Activated T-helper 1 cell treated with anti-CD3 and anti-CD28 coated beads, Interleukin-12 subunit alpha, Interleukin-12 subunit beta, Interleukin-2, Interleukin-4 antibody, amounts not matched to agents 30 ng/mL and 10 ng/mL and 1 ng/mL, durations not matched to agents 14 hours and 24 hours and 36 hours (primary cell): ENCODE measurements around the gene NXPE3. TPM values are rescaled to one million over a fixed set of nuclear protein-coding genes. Genes with fewer than 3 reads are reported as not detected.
"Not testable (repeated sequence)": the region's sequence is repeated elsewhere in the genome, so short reads cannot be mapped to it uniquely, and the experiment has no call there.

Source experiments
- DNase-seq: peaks from one replicate; pipeline ENCODE4 v3.0.0; 2021; ENCODE audit warnings: low spot score
- H3K27ac Mint-ChIP-seq: one replicate; pipeline ENCODE4 v1.8.0; 2021; ENCODE audit warnings: mild to moderate bottlenecking, mixed read lengths
- H3K27me3 Mint-ChIP-seq: one replicate; pipeline ENCODE4 v1.8.0; 2022; ENCODE audit warnings: mild to moderate bottlenecking, moderate library complexity, mixed read lengths; ENCODE audit not compliant: insufficient read depth
- H3K36me3 Mint-ChIP-seq: one replicate; pipeline ENCODE4 v1.8.0; 2021; ENCODE audit warnings: low read depth, mixed read lengths
- H3K4me1 Mint-ChIP-seq: one replicate; pipeline ENCODE4 v1.8.0; 2021; ENCODE audit warnings: low read depth, mixed read lengths
- H3K4me3 Mint-ChIP-seq: one replicate; pipeline ENCODE4 v1.8.0; 2021; ENCODE audit warnings: mild to moderate bottlenecking, moderate library complexity, mixed read lengths
- H3K9me3 Mint-ChIP-seq: one replicate; pipeline ENCODE4 v1.8.0; 2021; ENCODE audit warnings: mixed read lengths
- intact Hi-C: fragments of 100-400 bp; cut with micrococcal nuclease; formaldehyde crosslinking; loops from one replicate; pipeline ENCODE4 v1.15.1; 2024
- total RNA-seq: library from RNA; stranded (reverse); gene quantifications from 2 replicates; pipeline ENCODE4 v1.2.3, GENCODE V29; 2022

Gene NXPE3
- total RNA-seq, 1 donor from 2014 or later: 17.6 TPM

DNA sequence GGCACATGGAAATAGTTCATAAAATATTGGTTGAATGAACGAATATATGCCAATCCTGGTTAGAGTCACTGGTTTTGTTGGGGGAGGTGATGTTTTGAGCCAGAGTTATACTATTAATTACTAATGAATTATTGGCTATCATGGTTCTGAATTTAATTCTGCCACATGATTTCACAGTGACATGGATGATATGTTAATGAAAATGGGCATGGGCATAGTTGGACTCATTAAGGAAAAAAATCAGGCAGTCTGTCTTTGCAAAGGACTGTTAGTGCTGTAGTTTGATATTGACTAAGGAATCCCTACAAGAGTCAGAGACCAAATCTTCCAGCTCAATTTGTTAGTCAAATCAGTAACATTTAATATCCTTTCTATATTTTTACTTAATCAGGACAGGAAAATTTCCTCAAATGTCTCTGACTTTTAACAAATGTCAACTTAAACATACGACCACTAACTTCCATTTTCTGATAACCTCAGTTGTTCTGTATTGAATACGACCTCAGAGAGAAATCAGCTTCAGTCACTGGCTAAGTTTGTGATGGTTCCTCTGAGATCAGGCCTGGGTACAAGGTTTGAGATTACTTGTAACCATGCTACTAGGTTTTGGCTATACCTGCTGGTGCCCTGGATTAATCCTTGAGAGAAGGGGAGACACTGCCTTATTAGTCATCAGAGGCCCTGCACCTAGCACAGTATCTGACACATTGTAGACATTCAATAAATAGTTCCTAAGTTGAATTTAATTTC lies 83.6 kb downstream of the NXPE3 start:
- intact Hi-C loops: loop anchor here (5.0 kb wide), 1 partner anchor 35 kb away; no protein-coding TSS in a partner anchor
- Mint-ChIP-seq H3K27me3 (no peaks in the 10 kb centered on the region), H3K4me3 (no peak overlapping the region), H3K4me1 (peaks cover 54% of the 10 kb centered on the region), H3K36me3 (peaks cover 46% of the 10 kb centered on the region), H3K27ac (no peak overlapping the region), H3K9me3 (no peaks in the 10 kb centered on the region)
- no peak for DNase-seq

DNA sequence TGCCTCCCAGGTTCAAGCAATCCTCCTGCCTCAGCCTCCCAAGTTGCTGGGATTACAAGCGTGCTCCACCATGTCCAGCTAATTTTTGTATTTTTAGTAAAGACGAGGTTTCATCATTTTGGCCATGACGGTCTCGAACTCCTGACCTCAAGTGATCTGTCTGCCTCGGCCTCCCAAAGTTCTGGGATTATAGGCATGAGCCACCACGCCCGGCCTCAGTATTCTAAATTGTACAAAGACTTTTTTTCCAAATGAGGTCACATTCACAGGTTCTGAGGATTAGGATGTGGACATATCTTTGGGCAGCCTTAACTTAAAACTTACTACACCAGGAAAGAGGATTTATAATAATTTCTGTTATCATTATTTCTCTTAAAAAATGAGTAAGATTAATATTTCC lies 85.9 kb downstream of the NXPE3 start:
- H3K27ac Mint-ChIP-seq, H3K27me3 Mint-ChIP-seq, DNase-seq, H3K4me3 Mint-ChIP-seq, H3K9me3 Mint-ChIP-seq: not testable (repeated sequence)
- peaks cover 24% of the 10 kb centered on the region for H3K36me3 Mint-ChIP-seq
- H3K4me1 Mint-ChIP-seq: peaks cover 33% of the 10 kb centered on the region
- intact Hi-C loops: loop anchor here (5.0 kb wide), 1 partner anchor 38 kb away; no protein-coding TSS in a partner anchor

DNA sequence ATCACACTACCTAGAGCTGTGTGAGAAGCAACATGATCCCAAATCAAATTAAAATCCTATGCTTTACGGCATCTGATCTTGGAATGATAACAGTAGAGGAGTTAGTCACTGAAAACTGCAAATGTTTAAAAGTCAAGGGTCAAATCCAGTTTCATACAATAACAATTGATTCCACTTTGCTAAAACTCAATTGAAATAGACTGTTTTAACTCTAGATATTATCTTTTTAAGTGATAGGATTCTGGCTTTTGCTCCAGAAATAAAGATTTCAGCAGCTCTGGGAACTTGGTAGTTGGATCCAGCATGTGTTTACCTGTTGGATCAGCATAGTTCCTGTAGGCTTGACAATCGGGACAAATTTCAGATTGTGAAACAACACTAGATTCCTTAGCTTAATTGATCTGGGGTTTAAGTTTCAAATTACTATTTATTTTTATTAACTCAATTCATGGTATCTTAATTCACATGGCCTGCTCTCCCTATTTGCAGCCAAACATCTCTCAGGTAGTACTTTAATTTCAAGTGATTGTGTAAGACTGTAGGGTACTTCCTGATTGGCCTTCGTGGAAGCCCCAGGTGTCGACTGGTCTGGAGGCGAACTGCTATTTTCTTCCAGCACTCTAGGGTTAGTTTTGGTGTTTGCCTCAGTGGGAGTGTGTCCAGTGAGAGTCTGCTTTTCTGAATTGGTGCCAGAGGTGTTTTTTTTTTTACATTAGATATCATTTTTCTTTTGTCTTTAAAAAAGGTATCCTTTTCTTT lies 86.9 kb downstream of the NXPE3 start:
- DNase-seq: no peak
- no peaks in the 10 kb centered on the region for H3K9me3 Mint-ChIP-seq
- intact Hi-C loops: no loop called here
- no peak overlapping the region for H3K4me3 Mint-ChIP-seq
- no peak overlapping the region for H3K27ac Mint-ChIP-seq
- peaks cover 17% of the 10 kb centered on the region for H3K36me3 Mint-ChIP-seq
- no peaks in the 10 kb centered on the region for H3K27me3 Mint-ChIP-seq
- peaks cover 31% of the 10 kb centered on the region for H3K4me1 Mint-ChIP-seq

DNA sequence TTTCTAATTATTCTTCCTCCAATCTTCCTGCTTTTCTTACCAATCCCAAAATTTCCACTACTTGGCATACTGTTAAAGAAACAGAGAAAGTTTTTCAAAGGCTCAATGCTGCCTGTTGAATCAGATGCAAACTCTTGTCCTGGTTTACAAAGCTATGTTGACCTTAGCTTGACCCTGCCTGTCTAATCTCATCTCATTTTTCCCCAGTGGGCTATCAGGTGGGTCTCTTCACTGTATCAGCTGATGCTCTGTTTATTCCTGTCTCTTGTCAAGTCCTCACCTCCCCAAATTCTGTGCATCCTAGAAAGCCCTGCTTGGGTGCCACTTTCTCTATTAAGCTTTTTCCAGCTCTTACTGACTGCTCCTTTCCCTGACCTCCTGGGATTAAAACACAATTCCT lies 88.5 kb downstream of the NXPE3 start:
- DNase-seq: no peak

DNA sequence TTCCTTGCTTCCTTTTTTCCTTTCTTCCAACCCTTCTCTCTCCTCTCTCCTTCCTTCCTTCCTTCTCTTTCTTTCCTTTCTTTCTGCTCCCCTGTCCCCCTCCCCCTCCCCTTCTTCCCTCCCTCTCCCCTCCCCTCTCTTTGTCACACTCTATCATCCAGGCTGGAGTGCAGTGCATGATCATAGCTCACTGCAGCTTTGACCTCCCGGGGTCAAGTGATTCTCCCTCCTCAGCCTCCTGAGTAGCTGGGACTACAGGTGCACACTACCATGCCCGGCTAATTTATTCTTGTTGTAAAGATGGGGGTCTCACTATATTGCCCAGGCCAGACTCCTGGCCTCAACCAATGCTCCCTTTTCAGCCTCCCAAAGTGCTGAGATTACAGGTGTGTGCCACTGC lies 89.0 kb downstream of the NXPE3 start:
- Mint-ChIP-seq H3K4me3 (no peak overlapping the region), H3K27me3 (peaks cover 3% of the 10 kb centered on the region), H3K9me3 (peaks cover under 1% of the 10 kb centered on the region), H3K36me3 (peaks cover 4% of the 10 kb centered on the region), H3K27ac (no peak overlapping the region), H3K4me1 (peaks cover 11% of the 10 kb centered on the region)
- no peak for DNase-seq
- intact Hi-C loops: no loop called here

More for the DNA sequence above, 88.5 kb downstream of the NXPE3 start:
- H3K4me1 Mint-ChIP-seq: peaks cover 15% of the 10 kb centered on the region
- H3K36me3 Mint-ChIP-seq: peaks cover 6% of the 10 kb centered on the region
- H3K4me3 Mint-ChIP-seq: no peak overlapping the region
- H3K27ac Mint-ChIP-seq: no peak overlapping the region
- peaks cover 3% of the 10 kb centered on the region for H3K27me3 Mint-ChIP-seq
- intact Hi-C loops: no loop called here
- H3K9me3 Mint-ChIP-seq: no peaks in the 10 kb centered on the region

DNA sequence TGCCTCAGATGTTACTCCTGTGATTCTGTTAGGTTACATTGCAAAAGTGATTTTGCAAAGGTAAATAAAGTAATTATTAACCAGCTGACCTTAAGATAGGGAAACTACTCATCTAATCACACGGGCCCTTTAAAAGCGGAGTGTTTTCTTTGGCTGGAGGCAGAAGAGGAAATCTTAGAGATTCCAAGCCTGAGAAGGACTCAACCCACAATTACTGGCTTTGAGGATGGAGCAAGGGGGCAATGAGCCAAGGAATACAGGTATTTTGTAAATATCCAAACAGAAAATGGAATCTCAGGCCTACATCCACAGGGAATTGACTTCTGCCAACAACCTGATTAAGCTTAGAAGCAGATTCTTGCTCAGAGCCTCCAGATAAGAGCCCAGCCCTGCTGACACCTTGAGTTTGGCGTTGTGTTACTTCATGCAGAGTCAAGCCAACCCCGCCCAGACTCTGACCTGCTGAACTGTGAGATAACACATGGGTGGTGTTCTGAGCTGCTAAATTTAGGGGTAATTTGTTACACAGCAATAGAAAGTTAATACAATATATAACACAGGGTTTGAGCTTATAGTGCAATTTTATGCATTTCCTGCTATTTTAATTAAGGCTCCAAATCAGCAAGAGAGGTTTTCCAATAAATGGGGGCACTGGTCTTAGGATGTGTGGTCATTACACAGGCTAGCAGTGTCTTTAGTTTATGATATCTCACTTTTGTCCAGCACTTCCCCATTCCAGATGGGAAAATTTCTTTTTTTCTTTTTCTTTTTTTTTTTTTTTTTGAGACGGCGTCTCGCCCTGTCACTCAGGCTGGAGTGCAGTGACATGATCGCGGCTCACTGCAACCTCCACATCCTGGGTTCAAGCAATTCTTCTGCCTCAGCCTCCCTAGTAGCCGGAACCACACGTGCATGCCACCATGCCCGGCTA lies 89.8 kb downstream of the NXPE3 start:
- Mint-ChIP-seq H3K36me3 (no peaks in the 10 kb centered on the region), H3K4me1 (peaks cover 8% of the 10 kb centered on the region), H3K27ac (no peak overlapping the region), H3K27me3 (peaks cover 3% of the 10 kb centered on the region), H3K4me3 (no peak overlapping the region), H3K9me3 (peaks cover 6% of the 10 kb centered on the region)
- DNase-seq: no peak
- intact Hi-C loops: no loop called here

DNA sequence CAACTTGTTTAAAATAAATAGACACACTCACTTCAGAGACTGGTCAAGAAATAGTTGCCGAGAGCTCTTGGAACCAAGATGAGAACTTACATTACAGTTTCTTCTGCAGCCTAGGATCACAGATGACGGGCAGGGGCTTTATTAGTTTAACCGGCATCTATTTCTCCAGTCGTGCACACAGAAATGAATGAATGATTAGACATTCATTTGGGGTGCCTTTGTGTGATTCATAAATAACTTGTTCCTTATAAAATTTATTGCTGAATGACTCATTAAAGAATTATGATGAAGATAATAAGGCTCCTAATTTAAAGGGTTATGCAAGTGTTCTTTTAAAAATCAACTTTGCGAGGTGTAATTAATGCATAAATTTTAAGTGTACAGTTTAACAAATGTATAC lies 91.1 kb downstream of the NXPE3 start:
- Mint-ChIP-seq H3K27me3 (peaks cover 3% of the 10 kb centered on the region), H3K27ac (no peak overlapping the region), H3K4me1 (peaks cover 6% of the 10 kb centered on the region), H3K9me3 (peaks cover 9% of the 10 kb centered on the region), H3K36me3 (peaks cover 3% of the 10 kb centered on the region), H3K4me3 (no peak overlapping the region)
- DNase-seq: no peak
- intact Hi-C loops: no loop called here

DNA sequence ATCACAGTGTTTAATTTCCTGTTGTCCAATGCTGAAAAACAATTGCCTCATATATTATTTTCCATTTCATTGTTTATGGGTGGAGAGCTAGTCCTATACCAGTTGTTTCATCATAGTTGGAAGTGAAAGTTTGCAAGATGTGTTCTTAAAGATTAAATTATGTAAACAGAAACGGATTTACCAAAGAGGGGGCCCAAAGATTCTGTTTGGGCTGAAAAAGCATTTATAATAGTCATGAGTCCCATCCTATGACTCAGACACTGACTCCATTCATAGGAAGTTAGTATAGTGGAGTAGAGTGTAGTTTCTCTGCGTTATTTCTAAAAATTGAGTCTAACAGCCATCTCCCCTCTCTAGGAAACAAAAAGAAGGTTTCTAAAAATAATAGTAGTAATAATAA lies 94.6 kb downstream of the NXPE3 start:
- no peak overlapping the region for H3K4me3 Mint-ChIP-seq
- H3K9me3 Mint-ChIP-seq: peaks cover 9% of the 10 kb centered on the region
- DNase-seq: no peak
- H3K4me1 Mint-ChIP-seq: peaks cover 6% of the 10 kb centered on the region
- peaks cover 3% of the 10 kb centered on the region for H3K36me3 Mint-ChIP-seq
- H3K27me3 Mint-ChIP-seq: peaks cover 3% of the 10 kb centered on the region
- intact Hi-C loops: no loop called here
- no peak overlapping the region for H3K27ac Mint-ChIP-seq

DNA sequence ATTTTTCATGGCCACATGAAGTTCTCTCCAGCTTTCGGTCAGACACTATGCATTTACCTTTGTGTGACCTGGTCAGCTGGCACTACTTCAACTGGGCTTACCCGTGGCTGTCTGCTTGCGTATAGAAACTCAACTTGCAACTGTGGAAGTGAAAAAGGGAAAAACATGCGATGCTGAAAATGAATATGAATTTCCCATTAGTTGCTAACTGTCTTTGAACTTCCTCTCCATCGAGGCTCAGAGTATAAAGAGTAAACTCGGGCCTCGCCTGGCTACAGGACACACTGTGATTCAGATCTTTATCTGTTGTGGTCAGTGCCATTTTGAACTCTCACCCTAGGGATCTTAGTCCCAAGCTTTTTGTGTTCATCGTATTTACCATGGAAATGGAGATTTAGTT lies 97.1 kb downstream of the NXPE3 start:
- Mint-ChIP-seq H3K4me1 (peaks cover 6% of the 10 kb centered on the region), H3K9me3 (peaks cover 9% of the 10 kb centered on the region), H3K36me3 (peaks cover 3% of the 10 kb centered on the region), H3K27ac (no peak overlapping the region), H3K27me3 (peaks cover 3% of the 10 kb centered on the region), H3K4me3 (no peak overlapping the region)
- DNase-seq: no peak
- intact Hi-C loops: no loop called here

Other genes starting within 250 kb of the NXPE3 start
- 59.9 and 60.5 TPM in 2 replicates for gene TRMT10C, start 217.3 kb upstream of the NXPE3 start, total RNA-seq
- gene PCNP, start 205.0 kb upstream of the NXPE3 start, total RNA-seq: 182 and 190 TPM in 2 replicates
- gene ZBTB11, start 102.1 kb upstream of the NXPE3 start, total RNA-seq: 29.0 and 31.9 TPM in 2 replicates
- gene RPL24, start 92.5 kb upstream of the NXPE3 start, total RNA-seq: 1,454 and 1,462 TPM in 2 replicates
- gene CEP97, start 54.6 kb upstream of the NXPE3 start, total RNA-seq: 20.2 and 20.6 TPM in 2 replicates
- gene NFKBIZ, start 70.3 kb downstream of the NXPE3 start, total RNA-seq: 72.4 and 79.7 TPM in 2 replicates